HCT116 (cell line): ENCODE data around the gene TMEM94.

Experiments
- CEBPB ChIP-seq: IDR thresholded peaks from 2 replicates; pipeline ENCODE4 v1.6.1; 2012; ENCODE audit warnings: low read depth
- CTCF ChIP-seq, 3 experiments: fragments of 200-600 bp in 1 of 3; sonication (generic) in 1 of 3; IDR thresholded peaks in 2 of 3; conservative IDR thresholded peaks in 1 of 3; 2 replicates each; pipeline ENCODE4 v1.5.1; 2012 to 2017; ENCODE audit warnings: low read depth in 2 of 3, low read length in 2 of 3, antibody characterized with exemption in 1 of 3, borderline replicate concordance in 1 of 3, control low read depth in 1 of 3, mild to moderate bottlenecking in 1 of 3, mixed read lengths in 1 of 3, mixed run types in 1 of 3, moderate library complexity in 1 of 3; ENCODE audit not compliant: insufficient read depth in 1 of 3
- ELF1 ChIP-seq: IDR thresholded peaks from 2 replicates; pipeline ENCODE4 v1.6.1; 2012; ENCODE audit warnings: low read depth, borderline replicate concordance
- EZH2 ChIP-seq: fragments of 200-600 bp; sonication (generic); IDR thresholded peaks from 2 replicates; pipeline ENCODE4 v1.6.1; 2017; ENCODE audit warnings: antibody characterized with exemption, mixed run types
- EZH2phosphoT487 ChIP-seq: fragments of 200-600 bp; IDR thresholded peaks from 2 replicates; pipeline ENCODE4 v1.6.1; 2018; ENCODE audit warnings: antibody characterized with exemption, borderline replicate concordance
- MAX ChIP-seq: IDR thresholded peaks from 2 replicates; pipeline ENCODE4 v1.6.1; 2012
- POLR2A ChIP-seq: IDR thresholded peaks from 2 replicates; pipeline ENCODE4 v1.7.0; 2011; ENCODE audit warnings: borderline replicate concordance; ENCODE audit not compliant: insufficient read depth, insufficient read length; ENCODE audit errors: extremely low read depth
- POLR2AphosphoS5 ChIP-seq: IDR thresholded peaks from 2 replicates; pipeline ENCODE4 v1.6.1; 2011; ENCODE audit warnings: mild to moderate bottlenecking, low read depth, low read length, moderate library complexity
- SIN3A ChIP-seq: IDR thresholded peaks from 2 replicates; pipeline ENCODE4 v1.6.1; 2012; ENCODE audit warnings: low read depth
- SP1 ChIP-seq: IDR thresholded peaks from 2 replicates; pipeline ENCODE4 v1.6.1; 2012; ENCODE audit warnings: low read depth
- TCF7L2 ChIP-seq: IDR thresholded peaks from 2 replicates; pipeline ENCODE4 v1.7.0; 2011; ENCODE audit warnings: borderline replicate concordance, inconsistent platforms; ENCODE audit not compliant: insufficient read depth, insufficient read length; ENCODE audit errors: extremely low read depth
- ZFX ChIP-seq: fragments of 450-650 bp; IDR thresholded peaks from 2 replicates; pipeline ENCODE4 v1.6.1; 2017
- ZNF274 ChIP-seq: fragments of 200-500 bp; sonication (Bioruptor generic); IDR thresholded peaks from 2 replicates; pipeline ENCODE4 v1.6.1; 2014; ENCODE audit warnings: mild to moderate bottlenecking, low read depth, low read length, inconsistent platforms
- TF ChIP-seq, protein P1 (sequence below): IDR thresholded peaks from 2 replicates; pipeline ENCODE4 v1.6.1; 2011; ENCODE audit warnings: mild to moderate bottlenecking, low read length, moderate library complexity; ENCODE audit not compliant: insufficient replicate concordance; ENCODE audit errors: extremely low read depth

- TF ChIP-seq SIN3A (no peak), ZNF274 (no peak), ELF1 (no peak), POLR2A (no peak), EZH2 (no peak), SP1 (no peak), TCF7L2 (no peak), CTCF (IDR thresholded peaks at IDR 0.05 in 2 of 3, conservative IDR thresholded peaks at IDR 0.05 in 1 of 3; ENCODE audit: borderline replicate concordance in 1 of 3, insufficient read depth in 1 of 3, low read depth in 2 of 3, low read length in 2 of 3) (no peak), CEBPB (no peak), POLR2AphosphoS5 (0 out of 2 replicates have a peak, but pooled peaks have one; percentile 21), MAX (no peak; the same call in 1 of the 2 replicates), EZH2phosphoT487 (no peak), ZFX (no peak)
- TF ChIP-seq, protein P1, sequence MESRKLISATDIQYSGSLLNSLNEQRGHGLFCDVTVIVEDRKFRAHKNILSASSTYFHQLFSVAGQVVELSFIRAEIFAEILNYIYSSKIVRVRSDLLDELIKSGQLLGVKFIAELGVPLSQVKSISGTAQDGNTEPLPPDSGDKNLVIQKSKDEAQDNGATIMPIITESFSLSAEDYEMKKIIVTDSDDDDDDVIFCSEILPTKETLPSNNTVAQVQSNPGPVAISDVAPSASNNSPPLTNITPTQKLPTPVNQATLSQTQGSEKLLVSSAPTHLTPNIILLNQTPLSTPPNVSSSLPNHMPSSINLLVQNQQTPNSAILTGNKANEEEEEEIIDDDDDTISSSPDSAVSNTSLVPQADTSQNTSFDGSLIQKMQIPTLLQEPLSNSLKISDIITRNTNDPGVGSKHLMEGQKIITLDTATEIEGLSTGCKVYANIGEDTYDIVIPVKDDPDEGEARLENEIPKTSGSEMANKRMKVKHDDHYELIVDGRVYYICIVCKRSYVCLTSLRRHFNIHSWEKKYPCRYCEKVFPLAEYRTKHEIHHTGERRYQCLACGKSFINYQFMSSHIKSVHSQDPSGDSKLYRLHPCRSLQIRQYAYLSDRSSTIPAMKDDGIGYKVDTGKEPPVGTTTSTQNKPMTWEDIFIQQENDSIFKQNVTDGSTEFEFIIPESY = no peak
These were observed 75.3 kb downstream of the TMEM94 start for GRCh38 chr17:75531721-75532072.
